SK-N-SH treated with all-trans-retinoic acid at 6 μM for 48 hours (cell line): ENCODE results near the gene PTPRN2.
"Not testable (repeated sequence)": the region's sequence is repeated elsewhere in the genome, so short reads cannot be mapped to it uniquely, and the experiment has no call there.

Experiments
- ATAC-seq: fragments of 200-7000 bp; cut with Tn5 transposase; 3 replicates; pipeline ENCODE4 v1.9.1; 2020; ENCODE audit warnings: mild to moderate bottlenecking, moderate library complexity
- BACH2 ChIP-seq: fragments of 250-450 bp; sonication (Bioruptor Pico); IDR thresholded peaks from 2 replicates; pipeline ENCODE4 v1.9.0; 2021; ENCODE audit warnings: mild to moderate bottlenecking, borderline replicate concordance
- CREB5 ChIP-seq: fragments of 250-450 bp; sonication (Bioruptor Pico); IDR thresholded peaks from 2 replicates; pipeline ENCODE4 v1.5.1; 2020; ENCODE audit warnings: low read depth, mild to moderate bottlenecking, moderate library complexity
- CSRNP3 ChIP-seq: fragments of 250-450 bp; sonication (Bioruptor Pico); IDR thresholded peaks from 2 replicates; pipeline ENCODE4 v1.5.1; 2021; ENCODE audit warnings: mild to moderate bottlenecking, moderate library complexity
- ESRRG ChIP-seq: fragments of 250-450 bp; sonication (Bioruptor Pico); IDR thresholded peaks from 2 replicates; pipeline ENCODE4 v1.6.1; 2021; ENCODE audit warnings: mild to moderate bottlenecking
- GLIS3 ChIP-seq: fragments of 250-450 bp; sonication (Bioruptor Pico); IDR thresholded peaks from 2 replicates; pipeline ENCODE4 v1.5.0; 2020; ENCODE audit warnings: mild to moderate bottlenecking, moderate library complexity
- ISL1 ChIP-seq: fragments of 250-450 bp; sonication (Bioruptor Pico); IDR thresholded peaks from 2 replicates; pipeline ENCODE4 v2.1.2; 2022; ENCODE audit warnings: mild to moderate bottlenecking, moderate library complexity
- OSR1 ChIP-seq: fragments of 250-450 bp; sonication (Bioruptor Pico); IDR thresholded peaks from 2 replicates; pipeline ENCODE4 v1.8.0; 2022; ENCODE audit warnings: moderate library complexity, mild to moderate bottlenecking, inconsistent platforms
- POU6F1 ChIP-seq: fragments of 250-450 bp; sonication (Bioruptor Pico); IDR thresholded peaks from 2 replicates; pipeline ENCODE4 v1.8.0; 2021; ENCODE audit warnings: low read depth, mild to moderate bottlenecking, moderate library complexity, borderline replicate concordance
- PPARA ChIP-seq: fragments of 250-450 bp; sonication (Bioruptor Pico); IDR thresholded peaks from 2 replicates; pipeline ENCODE4 v1.5.0; 2020; ENCODE audit warnings: mild to moderate bottlenecking, borderline replicate concordance
- TCF4 ChIP-seq: fragments of 250-450 bp; sonication (Bioruptor Pico); IDR thresholded peaks from 2 replicates; pipeline ENCODE4 v1.8.0; 2021; ENCODE audit warnings: mild to moderate bottlenecking, moderate library complexity, borderline replicate concordance
- TOX ChIP-seq: fragments of 250-450 bp; sonication (Bioruptor Pico); IDR thresholded peaks from 2 replicates; pipeline ENCODE4 v1.8.0; 2021; ENCODE audit warnings: mild to moderate bottlenecking, moderate library complexity, borderline replicate concordance
- TSHZ2 ChIP-seq: fragments of 250-450 bp; sonication (Bioruptor Pico); IDR thresholded peaks from 2 replicates; pipeline ENCODE4 v1.5.0; 2020; ENCODE audit warnings: mild to moderate bottlenecking, moderate library complexity
- ZC3H10 ChIP-seq: fragments of 250-450 bp; sonication (Bioruptor Pico); IDR thresholded peaks from 2 replicates; pipeline ENCODE4 v1.5.1; 2021; ENCODE audit warnings: mild to moderate bottlenecking, moderate library complexity
- ZFP3 ChIP-seq: fragments of 250-450 bp; sonication (Bioruptor Pico); IDR thresholded peaks from 2 replicates; pipeline ENCODE4 v1.5.0; 2020; ENCODE audit warnings: mild to moderate bottlenecking, moderate library complexity
- ZFP30 ChIP-seq: fragments of 450-650 bp; formaldehyde crosslinking; IDR thresholded peaks from 2 replicates; pipeline ENCODE4 v1.5.0; 2022; ENCODE audit warnings: mild to moderate bottlenecking, moderate library complexity
- ZNF565 ChIP-seq: fragments of 450-650 bp; formaldehyde crosslinking; conservative IDR thresholded peaks from 2 replicates; pipeline ENCODE4 v1.5.0; 2020; ENCODE audit warnings: low read depth, mild to moderate bottlenecking, moderate library complexity
- ZNF70 ChIP-seq: fragments of 450-650 bp; formaldehyde crosslinking; IDR thresholded peaks from 2 replicates; pipeline ENCODE4 v1.5.0; 2020; ENCODE audit warnings: mild to moderate bottlenecking, moderate library complexity
- ZNF8 ChIP-seq: fragments of 450-650 bp; formaldehyde crosslinking; IDR thresholded peaks from 2 replicates; pipeline ENCODE4 v1.5.0; 2020; ENCODE audit warnings: mild to moderate bottlenecking, moderate library complexity

Gene PTPRN2

GRCh38 chr7:157703534-157704195 lies 884.0 kb downstream of the PTPRN2 start:
- TF ChIP-seq TCF4 (CRISPR knock-in tag) (no peak), ZNF8 (CRISPR knock-in tag) (no peak), PPARA (CRISPR knock-in tag) (no peak), CREB5 (CRISPR knock-in tag) (no peak), TOX (no peak), BACH2 (CRISPR knock-in tag) (no peak), ESRRG (no peak), CSRNP3 (CRISPR knock-in tag) (no peak)
- ATAC-seq = no peak

- ATAC-seq = peak; percentile 26; the same call in 1 of the 3 replicates
Measured at GRCh38 chr7:157703131-157703530, 884.5 kb downstream of the PTPRN2 start.

GRCh38 chr7:157702311-157703023 lies 885.2 kb downstream of the PTPRN2 start:
- peak; percentile 74 for ATAC-seq
- no peak for TF ChIP-seq CSRNP3 (CRISPR knock-in tag)
- peak; percentile 96 for TF ChIP-seq ZNF8 (CRISPR knock-in tag)
- TF ChIP-seq ZC3H10 = no peak
- TF ChIP-seq TOX = no peak
- no peak for TF ChIP-seq ZFP30
- peak; percentile 83; the same call in 1 of the 2 replicates for TF ChIP-seq TCF4 (CRISPR knock-in tag)
- no peak for TF ChIP-seq GLIS3 (CRISPR knock-in tag)

More at GRCh38 chr7:157703131-157703530, 884.5 kb downstream of the PTPRN2 start:
- TF ChIP-seq ISL1 (CRISPR knock-in tag) (no peak), ZFP3 (CRISPR knock-in tag) (no peak), ZNF70 (CRISPR knock-in tag) (no peak), BACH2 (CRISPR knock-in tag) (no peak), OSR1 (CRISPR knock-in tag) (no peak), ZNF565 (CRISPR knock-in tag) (no peak), ZFP30 (no peak), PPARA (CRISPR knock-in tag) (no peak), TSHZ2 (CRISPR knock-in tag) (no peak), POU6F1 (CRISPR knock-in tag) (no peak)

- ATAC-seq = not testable (repeated sequence)
Measured at GRCh38 chr7:157701395-157702180, 886.0 kb downstream of the PTPRN2 start.
